OCI-LY7 (cell line): ENCODE data around the gene LYZL6. TPM values are rescaled to one million over a fixed set of nuclear protein-coding genes. Genes with fewer than 3 reads are reported as not detected.

Experiments
- Bru-seq: library from RNA; stranded (reverse); fragments of 400-500 nt; gene quantifications from one replicate; lab custom pipeline; 2021; lab: Mats Ljungman, UMichigan
- BruChase-seq, 2 experiments: library from RNA; stranded (reverse); fragments of 400-500 nt; gene quantifications; one replicate each; lab custom pipeline; 2021; lab: Mats Ljungman, UMichigan
- BruUV-seq: library from RNA; stranded (reverse); fragments of 400-500 nt; replicated peaks from 2 replicates; lab custom pipeline; 2021; lab: Mats Ljungman, UMichigan
- CTCF ChIA-PET: fragments of 300-600 bp; sonication (Branson Sonifier 250); formaldehyde crosslinking; loops from one replicate; lab custom pipeline; 2022; ENCODE audit warnings: antibody characterized with exemption; ENCODE audit not compliant: unreplicated experiment; lab: Charles Lee
- POLR2A ChIA-PET: fragments of 300-600 bp; sonication (Branson Sonifier 250); formaldehyde crosslinking; loops from one replicate; lab custom pipeline; 2022; ENCODE audit warnings: antibody characterized with exemption; lab: Charles Lee
- DNase-seq: peaks from one replicate; pipeline ENCODE4 v3.0.0-alpha.2; 2015; ENCODE audit warnings: low spot score
- H2AFZ ChIP-seq: fragments of 200-600 bp; sonication (generic), shearing (Covaris generic); 2 replicates; pipeline ENCODE4 v1.6.1; 2014; ENCODE audit warnings: mild to moderate bottlenecking, antibody characterized with exemption, low read length, moderate library complexity
- H3K27ac ChIP-seq: fragments of 200-600 bp; sonication (generic); 2 replicates; pipeline ENCODE4 v1.5.1; 2014; ENCODE audit warnings: mixed run types, low read depth, mild to moderate bottlenecking, moderate library complexity, low read length, inconsistent platforms; ENCODE audit not compliant: poor library complexity, severe bottlenecking
- H3K36me3 ChIP-seq: fragments of 200-600 bp; sonication (generic); 2 replicates; pipeline ENCODE4 v1.6.1; 2014; ENCODE audit warnings: mild to moderate bottlenecking, antibody characterized with exemption, low read length, moderate library complexity, mixed read lengths; ENCODE audit not compliant: insufficient read depth
- H3K4me1 ChIP-seq: fragments of 200-600 bp; sonication (generic); 2 replicates; pipeline ENCODE4 v1.5.1; 2014; ENCODE audit warnings: mild to moderate bottlenecking, low read length; ENCODE audit not compliant: insufficient read depth, poor library complexity, severe bottlenecking
- H3K4me2 ChIP-seq: fragments of 200-600 bp; sonication (generic); 2 replicates; pipeline ENCODE4 v1.6.1; 2014; ENCODE audit warnings: mild to moderate bottlenecking, low read length
- H3K4me3 ChIP-seq: fragments of 200-600 bp; sonication (generic); 2 replicates; pipeline ENCODE4 v1.5.1; 2014; ENCODE audit warnings: mild to moderate bottlenecking, low read depth, low read length; ENCODE audit not compliant: poor library complexity, severe bottlenecking
- H3K79me2 ChIP-seq: fragments of 200-600 bp; sonication (generic); 2 replicates; pipeline ENCODE4 v1.6.1; 2016; ENCODE audit warnings: low read depth, mild to moderate bottlenecking, low read length, moderate library complexity, mixed read lengths; ENCODE audit not compliant: insufficient read depth
- H3K9me2 ChIP-seq: fragments of 200-600 bp; sonication (generic); 2 replicates; pipeline ENCODE4 v1.6.1; 2016; ENCODE audit warnings: mild to moderate bottlenecking, low read length, mixed read lengths; ENCODE audit not compliant: insufficient read depth
- H3K9me3 ChIP-seq: fragments of 200-600 bp; sonication (generic); 2 replicates; pipeline ENCODE4 v1.6.1; 2014; ENCODE audit warnings: mild to moderate bottlenecking, mixed run types, low read length, mixed read lengths
- H4K20me1 ChIP-seq: fragments of 200-600 bp; sonication (generic); 2 replicates; pipeline ENCODE4 v1.6.1; 2014; ENCODE audit warnings: mild to moderate bottlenecking, antibody characterized with exemption, low read length, moderate library complexity, mixed read lengths; ENCODE audit not compliant: insufficient read depth
- CTCF ChIP-seq: fragments of 200-600 bp; sonication (generic); conservative IDR thresholded peaks from 2 replicates; pipeline ENCODE4 v1.5.1; 2014; ENCODE audit warnings: mild to moderate bottlenecking, antibody characterized with exemption, low read length, moderate library complexity, mixed read lengths
- EZH2phosphoT487 ChIP-seq: fragments of 200-600 bp; sonication (generic); IDR thresholded peaks from 2 replicates; pipeline ENCODE4 v1.6.1; 2018; ENCODE audit warnings: low read depth, borderline replicate concordance, mild to moderate bottlenecking, mixed run types, antibody characterized with exemption, low read length, moderate library complexity, mixed read lengths
- intact Hi-C: fragments of 100-400 bp; cut with micrococcal nuclease; formaldehyde crosslinking; loops from one replicate; pipeline ENCODE4 v1.10.0; 2022; ENCODE audit not compliant: unreplicated experiment
- long read RNA-seq: library from polyadenylated mRNA; stranded (forward); transcript quantifications from one replicate; pipeline ENCODE4 v2.0.0, GENCODE V29; 2022
- total RNA-seq, 2 experiments: library from RNA; depleted of rRNA in 1 of 2; stranded (reverse); fragments of >200 nt in 1 of 2; shearing (Covaris generic) in 1 of 2; gene quantifications; 2 replicates each; pipeline ENCODE4 v1.2.3, GENCODE V29; 2014 to 2022

Gene LYZL6
- total RNA-seq (2014; rRNA removed; shearing (Covaris generic)) (not detected in 2 replicates), total RNA-seq (2022) (not detected in 2 replicates), Bru-seq, nascent RNA (not detected), BruChase-seq, experiment 1, labeled RNA remaining after a 6-hour chase (not detected), BruChase-seq, experiment 2, labeled RNA remaining after a 2-hour chase (not detected)
- long read RNA-seq = 0 reads

- Histone ChIP-seq H3K4me1 (no peaks in the 10 kb centered on the region), H4K20me1 (no peaks in the 10 kb centered on the region), H3K9me2 (no peaks in the 10 kb centered on the region), H2AFZ (no peak within 1 kb of the TSS), H3K4me3 (no peak within 1 kb of the TSS), H3K27ac (no peak within 1 kb of the TSS), H3K79me2 (no peaks in the 10 kb centered on the region), H3K9me3 (no peaks in the 10 kb centered on the region), H3K4me2 (no peak within 1 kb of the TSS), H3K36me3 (no peaks in the 10 kb centered on the region)
- POLR2A ChIA-PET = no interaction called here
- CTCF ChIA-PET = no interaction called here
- no peak for TF ChIP-seq CTCF
- TF ChIP-seq EZH2phosphoT487 = no peak
- no TSS peak for BruUV-seq
- no peak for DNase-seq
- intact Hi-C loops = no loop called here
These were observed at the start of gene LYZL6 for GRCh38 chr17:35943537-35943936. TSS of gene LYZL6 (minus strand) at chr17:35943713. CDS start at chr17:35939356, 4,357 bp downstream.

GRCh38 chr17:35991075-35991474 is 47.6 kb upstream of the LYZL6 start:
- H3K4me2 ChIP-seq = no peak overlapping the region
- H3K27ac ChIP-seq = no peak overlapping the region
- DNase-seq = no peak
- H3K36me3 ChIP-seq = no peaks in the 10 kb centered on the region
- no peak overlapping the region for H2AFZ ChIP-seq
- POLR2A ChIA-PET = interaction anchor here (0.6 kb wide), 1 partner anchor 95 kb away, joined by 4 read pairs; no protein-coding TSS in a partner anchor
- no peaks in the 10 kb centered on the region for H3K9me3 ChIP-seq
- no peaks in the 10 kb centered on the region for H3K4me1 ChIP-seq
- H4K20me1 ChIP-seq = no peaks in the 10 kb centered on the region
- H3K79me2 ChIP-seq = no peaks in the 10 kb centered on the region
- no peak overlapping the region for H3K4me3 ChIP-seq
- TF ChIP-seq CTCF (no peak), EZH2phosphoT487 (no peak)
- intact Hi-C loops = no loop called here
- H3K9me2 ChIP-seq = no peaks in the 10 kb centered on the region
- CTCF ChIA-PET = no interaction called here
- BruUV-seq = no TSS peak

- no peaks in the 10 kb centered on the region for H3K9me3 ChIP-seq
- H3K4me2 ChIP-seq = no peak overlapping the region
- CTCF ChIA-PET = no interaction called here
- H3K4me1 ChIP-seq = no peaks in the 10 kb centered on the region
- H3K36me3 ChIP-seq = no peaks in the 10 kb centered on the region
- H3K27ac ChIP-seq = no peak overlapping the region
- POLR2A ChIA-PET = interaction anchor here (0.6 kb wide), 1 partner anchor 489 kb away, joined by 3 read pairs; no protein-coding TSS in a partner anchor
- intact Hi-C loops = no loop called here
- H3K4me3 ChIP-seq = no peak overlapping the region
- no peak overlapping the region for H2AFZ ChIP-seq
- no TSS peak for BruUV-seq
- no peaks in the 10 kb centered on the region for H4K20me1 ChIP-seq
- no peaks in the 10 kb centered on the region for H3K9me2 ChIP-seq
- TF ChIP-seq EZH2phosphoT487 (no peak), CTCF (no peak)
- DNase-seq = no peak
- no peaks in the 10 kb centered on the region for H3K79me2 ChIP-seq
These were observed 44.7 kb upstream of the LYZL6 start for GRCh38 chr17:35988164-35988563.
